Measurements from ENCODE around the gene GPR35. TPM values are rescaled to one million over a fixed set of nuclear protein-coding genes. Genes with fewer than 3 reads are reported as not detected.
A peak's percentile ranks its signal among the peaks of the same experiment; 100 is the strongest.

GPR35 gene
- total and polyA plus RNA-seq, 2 of the 13 experiments (the other 11 are each of a cell fraction or from before 2014, with no cell fraction given): 27.1 to 44.2 TPM

- BruUV-seq (replicated peaks): TSS peak; percentile 95
- peak; percentile 95 for FAIRE-seq
- peak overlapping the region; percentile 78 for H3K9ac ChIP-seq (ENCODE audit: insufficient read depth, low read depth, low read length)
- H3K79me2 ChIP-seq (ENCODE audit: insufficient read depth, low read length): peaks cover 41% of the 10 kb centered on the region
- ChIA-PET CTCF (ENCODE audit: low intra/inter-chr PET ratio, low total read pairs) (interaction anchor here (0.9 to 1.6 kb wide), 5 partner anchors 18 to 91 kb away, joined by 3 to 7 read pairs (median 4); partner anchors contain the start of genes CAPN10 and GPR35), POLR2A (interaction anchor here (0.8 to 9.7 kb wide), 14 partner anchors 8 to 270 kb away, joined by 3 to 147 read pairs (median 4); partner anchors contain the start of genes CAPN10, DUSP28, GPR35 and RNPEPL1)
- intact Hi-C loops (cut with micrococcal nuclease; ENCODE audit: unreplicated experiment) (loop anchor here (1.0 to 10.0 kb wide), 2 partner anchors 18 to 230 kb away; partner anchors contain the start of gene CAPN10), in situ Hi-C loops (cut with HindIII; ENCODE audit: extremely low pct_ligation_motif_present, low pct_unique_long_range_greater_than_20kb) (no loop called here)
- no peaks in the 10 kb centered on the region for H3K27me3 ChIP-seq (ENCODE audit: control insufficient read depth in 1 of 2, insufficient read depth in 2 of 2, low read length in 2 of 2)
- peak overlapping the region; percentile 91 for H3K4me2 ChIP-seq (ENCODE audit: low read depth, low read length)
- peak overlapping the region; percentile 91 for H3K27ac ChIP-seq (ENCODE audit: extremely low read length, insufficient read depth, low read length)
- H3K36me3 ChIP-seq (replicated peaks in 1 of 2; ENCODE audit: control insufficient read depth in 1 of 2, insufficient read depth in 2 of 2, low read length in 2 of 2): no peaks in the 10 kb centered on the region
- peak; percentile 96 for DNase-seq (ENCODE audit: low spot score)
- peak overlapping the region; percentile 66 to 74 (median 68) for H3K4me3 ChIP-seq (replicated peaks in 1 of 3; ENCODE audit: insufficient read depth in 1 of 3, low read depth in 2 of 3, low read length in 3 of 3)
- no peaks in the 10 kb centered on the region for H3K9me3 ChIP-seq (ENCODE audit: low read length)
- peak; percentile 90 for ATAC-seq
- 2% methylated on average over 9 of the region's 11 CpGs for WGBS (ENCODE audit: low lambda C conversion rate)
- H4K20me1 ChIP-seq (ENCODE audit: insufficient read depth, low read length): 0 out of 2 replicates have a peak, but pooled peaks cover 7% of the 10 kb centered on the region
- peaks cover 70% of the 10 kb centered on the region for H3K4me1 ChIP-seq (ENCODE audit: insufficient read depth, low read length)
- H2AFZ ChIP-seq (ENCODE audit: low read length): peak overlapping the region; percentile 20
- TF ChIP-seq ASH2L (IDR thresholded peaks at IDR 0.05; ENCODE audit: insufficient read length, low read depth, low read length): peak; percentile 90
- no peak for TF ChIP-seq ZIK1 (CRISPR knock-in tag; IDR thresholded peaks at IDR 0.05; ENCODE audit: borderline replicate concordance, low read depth)
- TF ChIP-seq ZGPAT (CRISPR knock-in tag; IDR thresholded peaks at IDR 0.05): peak; percentile 82
- peak; percentile 68; the same call in 1 of the 2 replicates for TF ChIP-seq ARID5B (CRISPR knock-in tag; IDR thresholded peaks at IDR 0.05)
- peak; percentile 92 for TF ChIP-seq GABPB1 (CRISPR knock-in tag; IDR thresholded peaks at IDR 0.05)
- no peak for TF ChIP-seq PRDM10 (CRISPR knock-in tag; IDR thresholded peaks at IDR 0.05; ENCODE audit: low read depth)
- no peak for TF ChIP-seq ARNT (IDR thresholded peaks at IDR 0.05)
- no peak for TF ChIP-seq ZEB1 (IDR thresholded peaks at IDR 0.05; ENCODE audit: insufficient replicate concordance, low read depth)
- TF ChIP-seq ZNF670 (CRISPR knock-in tag; IDR thresholded peaks at IDR 0.05; ENCODE audit: borderline replicate concordance): no peak
- 0 out of 2 replicates have a peak, but pooled peaks have one; percentile 60 for TF ChIP-seq SNAPC5 (CRISPR knock-in tag; IDR thresholded peaks at IDR 0.05; ENCODE audit: borderline replicate concordance)
- TF ChIP-seq JUNB (CRISPR knock-in tag; IDR thresholded peaks at IDR 0.05; ENCODE audit: borderline replicate concordance): no peak
- TF ChIP-seq CCDC6 (CRISPR knock-in tag; IDR thresholded peaks at IDR 0.05): peak; percentile 73; the same call in 1 of the 2 replicates
- no peak for TF ChIP-seq ZSCAN30 (CRISPR knock-in tag; IDR thresholded peaks at IDR 0.05)
Measured at GRCh38 chr2:240604291-240604938, 20.9 kb upstream of the GPR35 start.
